HG03196 (cell line): ENCODE measurements around the gene ZFY.
"Not testable (repeated sequence)": the region's sequence is repeated elsewhere in the genome, so short reads cannot be mapped to it uniquely, and the experiment has no call there.

Experiments
- ATAC-seq: cut with Tn5 transposase; IDR thresholded peaks from one replicate; pipeline ENCODE4 v1.9.1; 2021; ENCODE audit not compliant: unreplicated experiment

The ZFY gene

GRCh38 chrY:2972708-2973107 lies 37.5 kb downstream of the ZFY start:
- no peak for ATAC-seq

DNA sequence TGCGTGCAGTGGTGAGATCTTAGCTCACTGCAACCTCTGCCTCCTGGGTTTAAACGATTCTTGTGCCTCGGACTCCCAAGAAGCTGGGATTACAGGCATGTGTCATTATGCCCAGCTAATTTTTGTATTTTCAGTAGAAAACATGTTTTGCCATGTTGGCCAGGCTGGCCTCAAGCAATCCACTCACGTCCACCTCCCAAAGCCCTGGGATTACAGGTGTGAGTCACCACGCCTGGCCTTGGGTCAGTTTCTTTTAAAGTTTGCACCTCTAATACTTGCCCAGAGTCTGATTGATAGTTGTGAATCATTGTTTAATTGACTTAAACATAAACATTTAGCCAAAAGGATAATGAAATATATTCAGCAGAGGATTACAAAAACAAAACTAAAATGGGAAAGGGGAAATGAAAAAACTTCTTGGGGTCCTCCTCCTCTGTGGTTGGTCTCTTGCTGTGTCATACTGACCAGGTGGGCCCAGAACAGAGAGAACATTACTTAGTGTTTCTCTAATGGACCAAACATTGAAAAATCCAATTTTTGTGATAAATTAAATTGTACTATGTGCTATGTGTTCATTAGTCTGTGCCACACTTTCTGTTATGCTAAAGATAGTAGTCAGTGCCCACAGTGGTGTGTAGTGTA lies 38.0 kb downstream of the ZFY start:
- no peak for ATAC-seq

DNA sequence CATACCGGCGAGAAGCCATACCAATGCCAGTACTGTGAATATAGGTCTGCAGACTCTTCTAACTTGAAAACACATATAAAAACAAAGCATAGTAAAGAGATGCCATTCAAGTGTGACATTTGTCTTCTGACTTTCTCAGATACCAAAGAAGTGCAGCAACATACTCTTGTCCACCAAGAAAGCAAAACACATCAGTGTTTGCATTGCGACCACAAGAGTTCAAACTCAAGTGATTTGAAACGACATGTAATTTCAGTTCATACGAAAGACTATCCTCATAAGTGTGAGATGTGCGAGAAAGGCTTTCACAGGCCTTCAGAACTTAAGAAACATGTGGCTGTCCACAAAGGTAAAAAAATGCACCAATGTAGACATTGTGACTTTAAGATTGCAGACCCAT lies 44.1 kb downstream of the ZFY start:
- ATAC-seq: no peak

DNA sequence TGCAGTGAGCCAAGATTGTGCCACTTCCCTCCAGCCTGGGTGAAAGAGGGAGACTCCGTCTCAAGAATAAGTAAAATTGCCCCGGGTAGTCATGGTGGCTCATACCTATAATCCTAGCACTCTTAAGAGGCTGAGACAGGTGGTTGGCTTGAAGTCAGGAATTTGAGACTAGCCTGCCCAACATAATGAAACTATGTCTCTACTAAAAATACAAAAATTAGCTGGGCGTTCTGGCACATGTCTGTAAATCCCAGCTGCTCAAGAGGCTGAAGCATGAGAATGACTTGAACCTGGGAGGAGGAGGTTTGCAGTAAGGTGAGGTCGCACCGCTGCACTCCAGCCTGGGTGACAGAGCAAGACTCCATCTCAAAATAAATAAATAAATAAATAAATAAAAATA lies 49.3 kb downstream of the ZFY start:
- no peak for ATAC-seq

- ATAC-seq: not testable (repeated sequence)
Measured at GRCh38 chrY:2987178-2987577, 52.0 kb downstream of the ZFY start.

- not testable (repeated sequence) for ATAC-seq
Measured at GRCh38 chrY:2997369-2997768, 62.2 kb downstream of the ZFY start.

DNA sequence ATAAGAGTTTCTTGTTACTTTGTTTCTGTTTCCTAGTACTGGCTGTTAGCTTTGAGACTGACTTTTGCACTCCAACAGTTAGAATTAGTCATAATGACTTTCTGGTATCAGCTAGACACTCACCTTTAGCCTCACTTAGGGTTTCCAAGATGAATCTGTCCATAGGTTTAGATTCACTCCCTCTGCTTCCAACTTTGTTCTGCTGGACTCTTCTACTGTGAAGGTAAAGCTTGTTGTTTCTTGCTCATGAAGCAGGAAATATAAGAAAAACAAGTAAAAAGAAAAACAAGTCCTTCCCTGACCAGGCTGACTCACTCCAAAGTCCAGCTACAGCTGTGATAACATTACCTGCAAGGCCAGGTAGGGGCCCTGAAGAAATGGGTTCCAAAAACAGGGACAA lies 67.0 kb downstream of the ZFY start:
- ATAC-seq: no peak

DNA sequence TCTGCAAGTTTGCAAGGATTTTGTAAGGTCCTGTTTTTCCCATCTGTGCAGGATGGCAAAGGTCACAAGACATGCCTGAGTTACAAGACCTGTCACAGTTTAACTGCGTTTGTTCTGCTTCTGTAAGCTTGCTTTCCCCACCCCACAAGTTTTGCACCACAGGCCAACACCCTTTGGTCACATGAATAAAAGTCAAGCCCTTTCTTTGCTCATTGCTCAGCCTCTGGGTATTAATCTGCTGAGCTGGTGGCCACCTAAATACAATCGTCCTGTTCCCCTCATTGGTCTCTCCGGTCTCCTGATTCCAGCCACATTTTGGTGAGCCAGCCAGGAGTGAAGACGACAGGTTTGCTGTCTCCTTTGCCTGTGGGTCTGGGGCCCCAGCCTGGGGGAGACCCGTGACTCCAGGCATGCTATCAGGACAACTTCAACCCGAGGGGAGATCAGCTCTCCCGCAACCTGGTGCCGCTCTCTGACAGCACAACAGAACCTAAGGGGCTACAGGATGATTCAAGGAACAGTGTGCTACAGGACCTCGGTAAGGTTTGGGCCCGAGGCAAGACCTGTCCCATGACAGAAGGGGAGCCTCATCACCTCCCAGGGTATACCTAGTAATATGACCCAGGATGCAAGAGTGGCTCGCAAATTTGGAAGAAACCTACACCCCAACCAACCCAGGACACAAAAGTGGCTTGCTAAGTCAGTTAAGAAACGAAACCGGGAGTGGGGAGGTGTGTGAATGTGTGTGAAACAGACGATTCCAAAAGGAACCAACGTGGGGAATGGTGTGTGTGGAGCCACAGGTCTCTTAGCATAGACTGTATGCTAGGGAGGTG lies 67.7 kb downstream of the ZFY start:
- ATAC-seq: peak; percentile 43

- peak; percentile 21 for ATAC-seq
Measured at GRCh38 chrY:3003516-3003830, 68.3 kb downstream of the ZFY start.

- peak; percentile 46 for ATAC-seq
Measured at GRCh38 chrY:3003846-3004245, 68.7 kb downstream of the ZFY start.

- ATAC-seq: not testable (repeated sequence)
Measured at GRCh38 chrY:3006031-3006430, 70.8 kb downstream of the ZFY start.

DNA sequence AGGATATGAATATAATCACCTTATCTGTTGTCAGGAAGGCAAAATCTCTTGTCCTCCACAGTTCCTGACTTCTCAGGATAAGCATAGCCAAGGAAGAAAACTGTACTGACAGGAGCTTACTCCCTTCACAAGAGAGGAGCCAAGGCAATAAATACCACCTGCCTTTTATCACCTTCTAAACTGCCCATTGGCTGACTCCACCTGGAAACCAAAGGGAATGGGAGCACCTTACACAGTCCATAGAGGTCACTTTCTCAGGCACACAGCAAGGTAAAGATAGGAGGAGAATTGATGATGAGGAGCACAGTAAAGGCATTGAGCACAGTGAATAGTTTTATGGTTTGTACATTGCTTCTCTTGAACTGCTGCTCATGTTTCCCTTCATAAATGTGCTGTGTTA lies 72.8 kb downstream of the ZFY start:
- no peak for ATAC-seq

DNA sequence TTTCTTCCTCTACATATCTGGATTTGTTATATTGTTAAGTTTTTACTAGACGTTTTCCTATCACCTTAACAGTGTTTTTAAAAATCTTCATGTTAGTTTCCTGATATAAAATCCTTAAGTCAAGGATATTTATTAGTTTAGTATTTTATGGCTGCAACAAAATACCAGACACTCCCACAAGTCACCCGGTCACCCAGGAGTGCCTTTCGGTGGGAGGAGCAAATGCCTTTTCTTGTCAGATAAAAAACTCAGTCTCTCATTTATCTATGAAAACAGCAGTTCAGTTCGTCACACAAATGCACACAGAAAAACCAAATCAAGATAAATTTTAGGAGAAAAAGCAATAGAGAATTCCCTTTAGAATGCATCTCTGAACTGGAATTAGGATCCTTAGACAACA lies 77.0 kb downstream of the ZFY start:
- ATAC-seq: no peak

DNA sequence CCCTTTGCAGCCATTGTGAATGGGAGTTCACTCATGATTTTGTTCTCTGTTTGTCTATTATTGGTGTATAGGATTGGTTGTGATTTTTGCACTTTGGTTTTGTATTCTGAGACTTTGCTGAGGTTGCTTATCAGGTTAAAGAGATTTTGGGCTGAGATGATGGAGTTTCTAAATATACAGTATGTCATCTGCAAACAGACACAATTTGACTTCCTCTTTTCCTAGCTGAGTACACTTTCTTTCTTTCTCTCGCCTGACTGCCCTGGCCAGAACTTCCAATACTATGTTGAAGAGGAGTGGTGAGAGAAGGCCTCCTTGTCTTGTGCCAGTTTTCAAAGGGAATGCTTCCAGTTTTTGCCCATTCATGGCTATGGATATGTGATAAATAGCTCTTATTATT lies 81.4 kb downstream of the ZFY start:
- ATAC-seq: no peak

- no peak for ATAC-seq
Measured at GRCh38 chrY:3018546-3018945, 83.4 kb downstream of the ZFY start.

DNA sequence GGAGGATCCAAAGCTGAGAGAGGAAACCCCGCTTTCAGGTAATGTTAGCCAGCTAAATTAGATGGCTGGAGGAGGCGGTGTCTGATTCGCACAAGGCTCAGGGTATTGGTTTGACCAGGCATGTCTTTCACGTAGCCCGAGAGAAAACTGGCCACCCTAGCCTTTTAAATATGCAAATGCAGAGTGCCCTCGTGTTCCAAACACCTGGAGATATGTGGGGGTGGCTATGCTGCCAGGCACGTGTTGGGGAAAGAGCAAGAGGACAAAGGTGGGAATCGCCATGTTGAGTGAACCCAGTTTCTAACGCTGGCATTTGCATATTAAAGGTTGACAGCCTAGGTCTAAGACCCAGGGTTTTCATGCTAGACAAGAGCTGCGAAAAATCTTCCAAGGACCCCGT lies 84.4 kb downstream of the ZFY start:
- no peak for ATAC-seq

DNA sequence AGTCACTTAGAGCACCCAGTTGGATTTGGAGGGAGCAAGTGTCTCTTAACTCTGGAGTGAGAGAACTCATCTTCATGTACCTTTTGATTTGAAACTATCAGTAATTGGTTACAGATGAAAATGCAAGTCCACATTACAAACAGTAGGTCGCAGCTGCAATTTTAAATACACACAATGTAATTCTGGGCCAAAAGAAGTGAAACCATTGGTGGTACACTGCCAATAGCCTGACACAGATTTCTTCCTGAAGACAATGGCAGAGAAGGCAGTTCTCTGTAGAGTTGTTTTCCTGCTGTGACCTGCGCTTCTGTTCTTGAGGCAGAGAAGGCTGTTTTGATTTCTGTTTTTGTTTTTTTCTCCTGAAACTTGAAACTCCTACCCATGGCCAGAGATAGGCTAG lies 86.0 kb downstream of the ZFY start:
- ATAC-seq: no peak

GRCh38 chrY:3023606-3024005 lies 88.4 kb downstream of the ZFY start:
- no peak for ATAC-seq

GRCh38 chrY:3025357-3025756 lies 90.2 kb downstream of the ZFY start:
- ATAC-seq: no peak
